ENCODE results near the gene ARHGAP8.

GRCh38 chr22:44706488-44706887, 45.9 kb upstream of the ARHGAP8 start:
- TF ChIP-seq POLR2A (IDR thresholded peaks at IDR 0.05) (no peak), CTCF (IDR thresholded peaks at IDR 0.05) (no peak)
